AG09319 (cell line): ENCODE results near the gene KCNIP3.

Experiments
- DNase-seq: peaks from one replicate; pipeline ENCODE4 v3.0.0-alpha.2; 2010; ENCODE audit warnings: low read depth; ENCODE audit errors: extremely low read depth
- TF ChIP-seq, protein P1 (sequence below): IDR thresholded peaks from 2 replicates; pipeline ENCODE4 v1.5.1; 2011; ENCODE audit warnings: low read depth, mild to moderate bottlenecking, inconsistent platforms, low read length, moderate library complexity

The KCNIP3 gene

DNA sequence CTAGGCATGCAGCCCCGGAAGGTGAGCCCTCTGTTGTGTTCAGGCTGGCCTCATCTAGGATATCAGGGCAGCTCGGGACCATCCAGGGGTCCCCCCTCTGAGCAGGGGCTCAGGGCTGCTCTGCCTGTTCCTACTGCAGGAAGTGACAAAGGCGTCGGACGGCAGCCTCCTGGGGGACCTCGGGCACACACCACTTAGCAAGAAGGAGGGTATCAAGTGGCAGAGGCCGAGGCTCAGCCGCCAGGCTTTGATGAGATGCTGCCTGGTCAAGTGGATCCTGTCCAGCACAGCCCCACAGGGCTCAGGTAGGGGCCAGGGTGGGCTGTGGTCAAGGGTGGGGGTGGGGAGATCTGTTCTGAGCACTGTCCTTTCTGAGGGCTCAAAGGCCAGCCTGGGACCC, 13.1 kb downstream of the KCNIP3 start:
- DNase-seq, result no peak
- TF ChIP-seq, protein P1, sequence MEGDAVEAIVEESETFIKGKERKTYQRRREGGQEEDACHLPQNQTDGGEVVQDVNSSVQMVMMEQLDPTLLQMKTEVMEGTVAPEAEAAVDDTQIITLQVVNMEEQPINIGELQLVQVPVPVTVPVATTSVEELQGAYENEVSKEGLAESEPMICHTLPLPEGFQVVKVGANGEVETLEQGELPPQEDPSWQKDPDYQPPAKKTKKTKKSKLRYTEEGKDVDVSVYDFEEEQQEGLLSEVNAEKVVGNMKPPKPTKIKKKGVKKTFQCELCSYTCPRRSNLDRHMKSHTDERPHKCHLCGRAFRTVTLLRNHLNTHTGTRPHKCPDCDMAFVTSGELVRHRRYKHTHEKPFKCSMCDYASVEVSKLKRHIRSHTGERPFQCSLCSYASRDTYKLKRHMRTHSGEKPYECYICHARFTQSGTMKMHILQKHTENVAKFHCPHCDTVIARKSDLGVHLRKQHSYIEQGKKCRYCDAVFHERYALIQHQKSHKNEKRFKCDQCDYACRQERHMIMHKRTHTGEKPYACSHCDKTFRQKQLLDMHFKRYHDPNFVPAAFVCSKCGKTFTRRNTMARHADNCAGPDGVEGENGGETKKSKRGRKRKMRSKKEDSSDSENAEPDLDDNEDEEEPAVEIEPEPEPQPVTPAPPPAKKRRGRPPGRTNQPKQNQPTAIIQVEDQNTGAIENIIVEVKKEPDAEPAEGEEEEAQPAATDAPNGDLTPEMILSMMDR, result no peak

- TF ChIP-seq, protein P1, result no peak
These were observed 13.5 kb downstream of the KCNIP3 start for GRCh38 chr2:95310651-95311050.

GRCh38 chr2:95311815-95312542, 14.8 kb downstream of the KCNIP3 start:
- TF ChIP-seq, protein P1, result no peak
- no peak for DNase-seq

More at GRCh38 chr2:95310651-95311050, 13.5 kb downstream of the KCNIP3 start:
- DNase-seq, result no peak

GRCh38 chr2:95312543-95313201, 15.5 kb downstream of the KCNIP3 start:
- TF ChIP-seq, protein P1, result no peak
- DNase-seq, result no peak

GRCh38 chr2:95313296-95314131, 16.4 kb downstream of the KCNIP3 start:
- TF ChIP-seq, protein P1, result no peak
- no peak for DNase-seq

GRCh38 chr2:95314598-95314963, 17.4 kb downstream of the KCNIP3 start:
- TF ChIP-seq, protein P1, result no peak
- DNase-seq, result no peak
